HUES64 (cell line): ENCODE measurements around the gene NPW.

ENCODE experiments used
- H3K27ac ChIP-seq: 2 replicates; pipeline ENCODE4 v1.7.0; 2013; ENCODE audit warnings: low read depth, low read length, inconsistent platforms
- H3K27me3 ChIP-seq: 2 replicates; pipeline ENCODE4 v1.6.1; 2013; ENCODE audit warnings: mild to moderate bottlenecking, low read length; ENCODE audit not compliant: insufficient read depth
- H3K36me3 ChIP-seq: 2 replicates; pipeline ENCODE4 v1.6.1; 2013; ENCODE audit warnings: mild to moderate bottlenecking, low read length; ENCODE audit not compliant: insufficient read depth
- H3K4me1 ChIP-seq: 2 replicates; pipeline ENCODE4 v1.6.1; 2013; ENCODE audit warnings: mild to moderate bottlenecking, low read length, moderate library complexity; ENCODE audit not compliant: insufficient read depth
- H3K4me3 ChIP-seq: 2 replicates; pipeline ENCODE4 v1.5.1; 2013; ENCODE audit warnings: mild to moderate bottlenecking, low read length, moderate library complexity
- H3K9ac ChIP-seq: 2 replicates; pipeline ENCODE4 v1.6.1; 2013; ENCODE audit warnings: mild to moderate bottlenecking, low read depth, low read length
- H3K9me3 ChIP-seq: 2 replicates; pipeline ENCODE4 v1.6.1; 2013; ENCODE audit warnings: low read depth, low read length; ENCODE audit not compliant: insufficient read depth
- WGBS: fragments of 150-250, 120-280 bp; methylation state at CpG from one replicate; pipeline ENCODE4 v1.1.7; 2013; ENCODE audit warnings: missing lambda C conversion rate; 5-methylcytosine and 5-hydroxymethylcytosine counted together

Gene NPW

DNA sequence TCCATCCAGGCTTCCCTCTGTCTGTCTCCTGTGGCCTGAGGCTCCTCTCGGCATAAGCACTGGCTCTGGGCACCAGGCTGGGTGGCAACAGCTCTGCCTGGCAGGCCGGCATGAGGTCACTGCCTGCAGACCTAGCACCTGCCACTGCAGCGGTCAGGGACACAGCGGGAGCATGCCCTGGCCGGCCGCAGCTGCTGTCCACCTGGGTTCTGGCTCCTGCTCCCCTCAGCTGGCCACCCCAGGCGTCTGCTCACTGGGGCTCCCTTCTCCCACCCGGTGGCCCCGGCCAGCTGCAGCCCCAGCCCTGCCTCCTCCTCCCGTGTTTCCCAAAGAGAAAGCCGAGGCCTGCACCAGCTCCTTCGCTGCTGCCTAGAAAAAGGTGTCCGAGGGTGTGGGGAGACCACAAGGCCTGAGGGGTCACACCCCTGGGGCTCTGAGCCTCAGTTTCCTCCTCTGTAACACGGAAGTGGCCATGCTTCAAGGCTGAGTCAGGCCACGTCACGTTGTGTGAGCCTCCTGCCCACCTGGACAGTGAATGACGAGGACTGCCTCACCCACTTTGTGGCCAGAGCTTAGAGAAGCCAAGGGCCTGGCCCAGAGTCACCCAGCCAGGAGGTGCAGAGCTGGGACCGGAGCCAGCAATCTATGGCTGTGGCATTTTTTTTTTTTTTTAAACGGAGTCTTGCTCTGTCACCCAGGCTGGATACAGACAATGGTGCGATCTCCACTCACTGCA lies 21.4 kb downstream of the NPW start:
- no peaks in the 10 kb centered on the region for H3K27me3 ChIP-seq
- H3K4me1 ChIP-seq = no peaks in the 10 kb centered on the region
- H3K27ac ChIP-seq = no peak overlapping the region
- no peaks in the 10 kb centered on the region for H3K9me3 ChIP-seq
- WGBS = 96% methylated on average over 20 of the region's 20 CpGs
- no peak overlapping the region for H3K9ac ChIP-seq
- no peak overlapping the region for H3K4me3 ChIP-seq
- peaks cover 15% of the 10 kb centered on the region; the same call in 1 of the 2 replicates for H3K36me3 ChIP-seq

DNA sequence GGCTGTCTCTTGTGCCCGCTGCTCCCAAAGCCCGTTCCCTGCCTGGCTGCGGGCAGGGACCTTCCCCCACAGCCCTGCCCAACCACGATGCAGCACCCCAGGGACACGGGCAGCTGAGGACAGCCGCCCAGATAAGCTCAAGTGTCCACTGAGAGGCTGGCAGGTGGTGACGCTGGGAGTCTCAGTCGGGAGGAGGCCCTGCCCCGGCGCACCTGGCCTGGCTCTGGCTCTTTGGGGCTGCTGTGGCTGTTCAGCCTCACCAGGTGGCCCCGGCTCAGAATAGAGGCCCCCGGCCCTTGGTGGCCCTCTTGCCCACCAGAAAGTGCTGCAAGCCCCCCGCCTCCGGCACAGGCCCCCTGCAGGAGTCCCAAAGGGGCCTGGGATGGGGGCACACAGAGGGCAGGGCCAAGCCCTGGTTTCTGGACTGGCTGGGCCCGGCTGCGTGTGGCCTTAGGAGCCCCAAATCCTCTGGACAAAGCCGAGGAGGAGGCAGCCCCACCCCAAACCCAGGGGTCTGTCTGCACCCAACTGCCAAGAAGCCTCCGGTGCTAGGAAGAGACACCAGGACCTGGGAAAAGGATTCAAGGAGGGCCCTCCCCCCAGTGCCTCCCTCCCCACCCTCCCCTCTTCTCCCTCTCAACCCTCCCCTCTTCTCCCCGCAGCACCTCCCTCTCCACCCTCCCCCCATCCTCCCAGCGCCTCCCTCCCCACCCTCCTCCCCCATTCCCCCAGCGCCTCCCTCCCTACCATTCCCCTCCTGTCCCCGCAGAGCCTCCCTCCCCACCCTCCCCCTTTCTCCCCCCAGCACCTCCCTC lies 22.8 kb downstream of the NPW start:
- Histone ChIP-seq H3K9me3 (no peaks in the 10 kb centered on the region), H3K4me1 (0 out of 2 replicates have a peak, but pooled peaks cover 4% of the 10 kb centered on the region), H3K27ac (no peak overlapping the region), H3K9ac (no peak overlapping the region), H3K36me3 (peaks cover 15% of the 10 kb centered on the region; the same call in 1 of the 2 replicates), H3K27me3 (no peaks in the 10 kb centered on the region), H3K4me3 (no peak overlapping the region)
- 94% methylated on average over 18 of the region's 22 CpGs for WGBS

DNA sequence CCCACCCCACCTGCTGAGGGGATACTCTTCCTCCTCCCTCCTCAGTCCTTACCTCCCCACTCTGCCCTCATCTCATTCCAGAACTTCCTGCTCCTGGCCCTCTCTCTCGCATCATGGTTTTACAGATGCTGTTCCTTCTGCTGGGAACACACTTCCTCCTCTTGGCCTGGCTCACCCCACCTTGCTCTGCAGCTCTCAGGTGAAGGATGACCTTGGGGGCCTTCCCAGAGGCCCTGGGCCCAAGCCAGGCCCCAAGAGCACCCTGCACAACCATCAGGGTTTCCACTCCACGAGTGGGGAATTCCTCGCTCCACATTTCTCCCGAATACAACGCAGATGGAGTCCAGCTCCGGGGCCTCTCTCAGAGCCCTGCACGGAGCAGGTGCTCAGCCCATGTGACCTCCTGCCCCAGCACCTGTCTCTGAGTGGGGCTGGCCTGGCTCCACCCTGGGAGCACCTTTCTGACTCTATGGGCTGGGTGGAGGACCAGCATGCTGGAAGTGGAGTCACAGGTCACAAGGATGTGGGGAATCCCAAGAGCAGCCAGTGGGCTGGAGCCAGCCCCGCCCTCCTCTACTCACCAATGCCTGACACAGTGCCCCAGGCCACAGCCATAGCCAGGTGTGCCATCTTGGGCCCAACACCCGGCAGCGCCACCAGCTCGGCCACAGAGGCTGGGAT lies 23.5 kb downstream of the NPW start:
- H3K9me3 ChIP-seq = no peaks in the 10 kb centered on the region
- WGBS = 93% methylated on average over 11 of the region's 11 CpGs
- no peak overlapping the region for H3K4me3 ChIP-seq
- H3K4me1 ChIP-seq = 0 out of 2 replicates have a peak, but pooled peaks cover 4% of the 10 kb centered on the region
- no peak overlapping the region for H3K9ac ChIP-seq
- H3K36me3 ChIP-seq = peaks cover 15% of the 10 kb centered on the region; the same call in 1 of the 2 replicates
- H3K27me3 ChIP-seq = no peaks in the 10 kb centered on the region
- no peak overlapping the region for H3K27ac ChIP-seq

DNA sequence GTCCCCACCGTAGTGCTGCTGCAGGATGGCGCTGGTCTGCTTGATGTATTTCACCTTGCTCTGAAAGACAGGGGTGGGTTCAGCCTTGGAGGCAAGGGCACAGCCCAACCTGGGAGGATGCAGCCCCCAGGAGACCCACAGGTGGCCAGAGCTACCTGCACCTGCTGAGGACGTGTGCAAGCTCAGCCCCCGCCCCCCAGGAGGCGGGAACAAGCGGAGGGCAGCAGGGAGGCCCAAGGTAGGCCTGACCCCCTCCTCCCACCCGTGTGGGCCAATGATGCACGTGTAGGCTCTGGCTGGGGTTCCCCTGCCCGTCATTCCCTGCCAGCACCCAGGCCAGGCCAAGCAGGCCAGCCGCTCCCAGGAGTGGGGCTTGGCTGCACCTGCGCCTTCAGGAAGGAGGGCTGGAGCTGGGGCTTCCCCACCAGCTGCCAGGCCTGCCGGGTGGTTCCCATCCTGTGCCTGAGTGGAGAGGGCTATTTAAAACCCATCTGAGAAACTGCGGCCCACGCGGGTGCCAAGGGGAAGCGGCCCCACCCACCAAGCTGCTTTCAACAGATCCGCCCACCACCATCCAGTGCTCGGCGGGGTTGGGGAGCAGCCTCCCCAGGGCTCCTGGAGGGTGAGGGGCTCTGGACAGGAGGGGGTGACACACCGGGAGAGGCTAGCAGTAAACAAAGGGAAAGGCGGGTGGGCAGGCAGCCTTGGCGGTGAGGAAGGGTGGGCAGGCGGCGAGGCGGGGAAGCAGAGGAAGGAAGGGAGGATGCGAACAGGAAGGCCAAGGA lies 24.3 kb downstream of the NPW start:
- H3K27ac ChIP-seq = no peak overlapping the region
- no peaks in the 10 kb centered on the region for H3K9me3 ChIP-seq
- WGBS = 90% methylated on average over 26 of the region's 26 CpGs
- H3K4me3 ChIP-seq = no peak overlapping the region
- peaks cover 15% of the 10 kb centered on the region; the same call in 1 of the 2 replicates for H3K36me3 ChIP-seq
- no peak overlapping the region for H3K9ac ChIP-seq
- H3K27me3 ChIP-seq = no peaks in the 10 kb centered on the region
- H3K4me1 ChIP-seq = peaks cover 8% of the 10 kb centered on the region; the same call in 1 of the 2 replicates

DNA sequence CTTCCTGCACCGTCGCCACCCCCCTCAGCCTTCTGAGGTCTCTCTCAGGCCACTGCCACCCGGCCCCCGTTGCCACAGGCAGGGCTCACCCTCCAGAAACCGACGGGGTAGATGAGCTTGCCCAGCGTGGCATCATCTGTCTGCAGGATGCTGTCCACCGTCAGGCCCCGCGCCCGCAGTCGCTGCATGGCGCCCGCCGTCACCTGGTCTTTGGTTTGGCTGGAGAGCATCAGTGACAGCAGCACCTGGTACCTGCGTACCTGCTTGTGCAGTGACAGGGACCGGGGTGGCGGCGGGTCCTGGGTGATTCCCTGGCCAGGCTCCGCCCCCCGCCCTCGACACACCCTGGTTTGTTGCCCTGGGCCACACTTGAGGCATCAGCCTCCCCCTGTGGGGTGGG lies 25.0 kb downstream of the NPW start:
- H3K36me3 ChIP-seq = peaks cover 15% of the 10 kb centered on the region; the same call in 1 of the 2 replicates
- no peak overlapping the region for H3K27ac ChIP-seq
- WGBS = 96% methylated on average over 22 of the region's 22 CpGs
- peaks cover 9% of the 10 kb centered on the region; the same call in 1 of the 2 replicates for H3K4me1 ChIP-seq
- H3K4me3 ChIP-seq = no peak overlapping the region
- H3K9ac ChIP-seq = no peak overlapping the region
- no peaks in the 10 kb centered on the region for H3K27me3 ChIP-seq
- H3K9me3 ChIP-seq = no peaks in the 10 kb centered on the region

DNA sequence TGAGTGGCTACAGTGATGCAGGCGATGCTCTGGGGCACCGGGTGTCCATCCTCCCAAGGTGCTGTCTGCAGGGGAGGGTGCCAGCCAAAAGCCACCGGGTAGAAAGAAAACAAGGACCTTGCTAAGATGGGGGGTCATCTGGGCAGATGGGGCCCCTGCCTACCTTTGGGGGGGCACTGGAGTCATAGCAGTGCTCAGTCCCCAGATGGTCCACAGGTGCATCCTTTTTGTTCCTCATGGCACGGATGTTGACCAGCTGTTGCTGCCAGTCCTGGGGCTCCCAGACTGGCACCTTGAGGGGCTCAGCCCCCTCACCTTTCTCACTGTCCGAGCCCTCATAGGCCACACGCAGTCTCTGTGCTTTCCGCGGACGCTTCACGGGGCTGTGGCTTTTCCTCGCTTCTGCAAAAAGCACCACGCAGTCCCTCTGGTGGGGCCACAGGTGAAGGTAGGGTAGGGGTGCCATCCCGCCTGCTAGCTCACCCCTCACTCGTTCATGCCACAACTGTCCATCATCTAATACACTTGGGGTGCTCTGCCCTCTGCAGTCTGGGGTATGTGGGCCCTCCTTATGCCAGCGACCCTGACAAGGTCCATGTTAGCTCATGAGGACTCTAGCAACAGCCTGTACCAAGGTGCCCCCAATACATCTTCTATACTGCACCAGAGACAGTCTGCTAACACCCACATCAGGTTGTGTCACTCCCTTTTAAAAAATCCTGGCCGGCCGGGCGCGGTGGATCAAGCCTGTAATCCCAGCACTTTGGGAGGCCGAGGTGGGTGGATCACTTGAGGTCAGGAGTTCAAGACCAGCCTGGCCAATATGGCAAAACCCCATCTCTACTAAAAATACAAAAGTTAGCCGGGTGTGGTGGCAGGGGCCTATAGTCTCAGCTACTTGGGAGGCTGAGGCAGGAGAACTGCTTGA lies 26.6 kb downstream of the NPW start:
- H3K27me3 ChIP-seq = no peaks in the 10 kb centered on the region
- H3K36me3 ChIP-seq = peaks cover 24% of the 10 kb centered on the region
- peaks cover 9% of the 10 kb centered on the region; the same call in 1 of the 2 replicates for H3K4me1 ChIP-seq
- 94% methylated on average over 21 of the region's 21 CpGs for WGBS
- no peak overlapping the region for H3K27ac ChIP-seq
- H3K4me3 ChIP-seq = peak overlapping the region; percentile 74
- H3K9me3 ChIP-seq = no peaks in the 10 kb centered on the region
- no peak overlapping the region for H3K9ac ChIP-seq

DNA sequence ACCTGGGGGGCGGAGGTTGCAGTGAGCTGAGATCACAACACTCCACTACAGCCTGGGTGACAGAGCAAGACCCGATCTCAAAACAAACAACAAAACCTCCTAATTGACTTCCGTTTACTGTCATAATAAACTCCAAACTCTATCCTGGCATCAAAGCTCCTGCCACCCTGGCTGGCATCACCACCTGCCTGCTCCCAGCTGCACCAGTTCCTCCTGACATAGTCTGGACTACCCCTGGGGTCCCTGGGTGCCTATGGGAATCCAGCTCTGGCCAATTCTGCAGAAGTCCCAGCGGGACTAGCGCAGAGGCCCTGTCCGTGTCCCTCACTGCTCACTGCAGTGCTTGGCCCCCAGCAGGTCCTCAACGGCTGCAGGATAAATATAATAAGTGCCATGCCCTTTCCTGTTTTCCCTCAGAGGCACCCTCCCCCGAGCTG lies 27.3 kb downstream of the NPW start:
- Histone ChIP-seq H3K9ac (peak overlapping the region; percentile 67), H3K36me3 (peaks cover 26% of the 10 kb centered on the region), H3K27me3 (no peaks in the 10 kb centered on the region), H3K27ac (no peak overlapping the region), H3K9me3 (no peaks in the 10 kb centered on the region), H3K4me1 (peaks cover 9% of the 10 kb centered on the region; the same call in 1 of the 2 replicates), H3K4me3 (peak overlapping the region; percentile 74)
- 43% methylated on average over 8 of the region's 8 CpGs for whole genome bisulfite sequencing

DNA sequence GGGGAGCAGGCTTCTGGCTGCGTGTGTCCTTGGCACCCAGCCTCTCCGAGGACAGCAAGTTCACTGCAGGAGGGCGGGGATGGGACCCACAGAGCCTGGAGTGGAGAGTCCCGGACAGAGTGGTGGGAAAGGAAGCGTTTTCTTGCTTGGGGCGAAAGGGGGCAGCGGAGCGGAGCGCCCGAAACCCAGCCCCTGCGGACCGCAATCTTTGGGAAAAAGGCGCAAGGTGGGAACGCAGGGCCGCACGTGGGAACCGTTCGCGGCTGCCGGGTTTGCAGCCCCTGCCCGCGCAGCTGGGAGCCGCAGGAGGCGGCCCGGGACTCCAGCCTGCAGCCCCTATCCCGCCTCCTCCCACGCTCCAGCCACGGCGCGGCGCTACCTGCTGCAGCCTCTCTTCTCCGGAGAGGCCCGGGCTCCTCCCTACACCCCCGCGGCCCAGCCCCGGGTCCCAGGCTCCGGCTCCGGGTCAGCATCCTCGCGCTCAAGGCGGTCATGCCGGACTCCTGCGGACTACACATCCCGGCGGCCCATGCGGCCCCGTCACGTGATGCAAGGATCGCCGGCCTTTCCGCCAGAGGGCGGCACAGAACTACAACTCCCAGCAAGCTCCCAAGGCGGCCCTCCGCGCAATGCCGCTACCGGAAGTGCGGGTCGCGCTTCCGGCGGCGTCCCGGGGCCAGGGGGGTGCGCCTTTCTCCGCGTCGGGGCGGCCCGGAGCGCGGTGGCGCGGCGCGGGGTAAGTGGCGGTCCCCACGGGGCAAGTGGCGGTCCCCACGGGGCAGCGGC lies 27.9 kb downstream of the NPW start, which contains the start of the genes NTHL1 and TSC2:
Gene NTHL1 (minus strand): TSS at position 505 of the 786 bp plus-strand sequence. CDS start 11 bp downstream, at position 494.
Gene TSC2 (plus strand): TSS at position 656 of the 786 bp plus-strand sequence. CDS start 631 bp downstream, outside the sequence.
- H3K27ac ChIP-seq = no peak within 1 kb of the TSS
- H3K4me1 ChIP-seq = peaks cover 9% of the 10 kb centered on the region; the same call in 1 of the 2 replicates
- no peaks in the 10 kb centered on the region for H3K9me3 ChIP-seq

DNA sequence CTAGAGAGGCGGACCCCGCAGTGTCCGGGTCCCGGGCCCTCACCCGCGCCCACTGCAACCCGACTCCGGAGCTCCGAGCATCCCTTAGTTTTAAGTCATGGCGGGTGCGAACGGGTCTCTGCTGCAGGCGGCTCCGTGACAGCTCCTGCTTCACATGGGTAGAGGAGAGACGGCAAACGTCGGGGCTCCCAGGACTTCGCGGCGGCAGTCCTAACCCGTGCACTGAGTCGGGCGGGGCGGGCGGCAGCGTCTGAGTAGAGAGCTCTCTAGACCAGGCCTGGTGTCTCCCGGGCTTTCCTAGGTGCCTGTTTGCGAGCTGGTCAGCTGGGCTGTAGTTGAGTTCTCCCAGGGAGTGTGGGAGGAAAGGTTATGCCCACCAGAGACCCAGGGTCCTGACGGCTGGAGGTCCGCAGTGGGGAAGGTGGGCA lies 28.5 kb downstream of the NPW start:
- H3K9ac ChIP-seq = peak overlapping the region; percentile 59
- peaks cover 9% of the 10 kb centered on the region; the same call in 1 of the 2 replicates for H3K4me1 ChIP-seq
- H3K27me3 ChIP-seq = no peaks in the 10 kb centered on the region
- H3K4me3 ChIP-seq = peak overlapping the region; percentile 74
- WGBS = 2% methylated on average over 30 of the region's 30 CpGs
- H3K9me3 ChIP-seq = no peaks in the 10 kb centered on the region
- no peak overlapping the region for H3K27ac ChIP-seq
- H3K36me3 ChIP-seq = peaks cover 33% of the 10 kb centered on the region

More for the DNA sequence above, 27.9 kb downstream of the NPW start, which contains the start of the genes NTHL1 and TSC2:
- Histone ChIP-seq H3K36me3 (peaks cover 29% of the 10 kb centered on the region), H3K27me3 (no peaks in the 10 kb centered on the region), H3K9ac (peak within 1 kb of the TSS; percentile 67), H3K4me3 (peak within 1 kb of the TSS; percentile 74)
- WGBS = under 1% methylated on average over 81 of the region's 81 CpGs
